HCT116 (cell line): Measurements from ENCODE around the gene PHLDA1. TPM values are rescaled to one million over a fixed set of nuclear protein-coding genes. Genes with fewer than 3 reads are reported as not detected.
A peak's percentile ranks its signal among the peaks of the same experiment; 100 is the strongest.

Experiments used
- ATAC-seq: fragments of 200-7000 bp; cut with Tn5 transposase; 2 replicates; pipeline ENCODE4 v1.9.1; 2020; ENCODE audit warnings: mild to moderate bottlenecking, moderate library complexity
- BruUV-seq: library from RNA; stranded (reverse); fragments of 400-500 nt; replicated peaks from 2 replicates; lab custom pipeline; 2021; lab: Mats Ljungman, UMichigan
- CTCF ChIA-PET: fragments of 300-600 bp; sonication (Branson Sonifier 250); formaldehyde crosslinking; loops from one replicate; lab custom pipeline; 2021; ENCODE audit warnings: antibody characterized with exemption; lab: Charles Lee
- POLR2A ChIA-PET: fragments of 300-600, 350-600 bp; sonication (Branson Sonifier 250); formaldehyde crosslinking; loops from one replicate; lab custom pipeline; 2021; ENCODE audit warnings: antibody characterized with exemption; lab: Charles Lee
- RAD21 ChIA-PET, 2 experiments: fragments of 300-600 bp; sonication (Branson Sonifier 250); formaldehyde crosslinking; loops; one replicate each; lab custom pipeline; 2023; ENCODE audit warnings: low total read pairs in 2 of 2; ENCODE audit not compliant: uncharacterized antibody in 2 of 2, unreplicated experiment in 2 of 2, low non-redundant PET in 1 of 2; lab: Charles Lee
- DNase-seq: peaks from one replicate; pipeline ENCODE4 v3.0.0-alpha.2; 2010; ENCODE audit warnings: low read depth, low spot score
- H2AFZ ChIP-seq: fragments of 200-600 bp; shearing (Covaris generic), sonication (generic); 2 replicates; pipeline ENCODE4 v1.6.1; 2017; ENCODE audit warnings: low read depth, mixed run types, mixed read lengths, antibody characterized with exemption, low read length; ENCODE audit not compliant: poor library complexity, severe bottlenecking
- H3K27ac ChIP-seq: 2 replicates; pipeline ENCODE4 v1.5.1; 2012; ENCODE audit warnings: low read depth, low read length
- H3K27me3 ChIP-seq: fragments of 200-600 bp; sonication (generic); 2 replicates; pipeline ENCODE4 v1.6.1; 2016; ENCODE audit warnings: mixed run types, low read length, mixed read lengths; ENCODE audit not compliant: insufficient read depth
- H3K36me3 ChIP-seq, 2 experiments: fragments of 200-500 bp in 1 of 2; fragments of 200-600 bp in 1 of 2; sonication (Bioruptor generic) in 1 of 2; sonication (generic) in 1 of 2; 2 replicates each; pipeline versions ENCODE4 v1.5.1 to v1.6.1; 2014 to 2016; ENCODE audit warnings: low read length in 2 of 2, inconsistent platforms in 1 of 2, mixed read lengths in 1 of 2, mixed run types in 1 of 2; ENCODE audit not compliant: insufficient read depth in 2 of 2, control insufficient read depth in 1 of 2
- H3K4me1 ChIP-seq, 2 experiments: fragments of 200-600 bp in 1 of 2; sonication (generic) in 1 of 2; 2 replicates each; pipeline versions ENCODE4 v1.5.1 to v1.6.1; 2012 to 2017; ENCODE audit warnings: low read length in 2 of 2, inconsistent platforms in 1 of 2, mild to moderate bottlenecking in 1 of 2, mixed read lengths in 1 of 2, mixed run types in 1 of 2, moderate library complexity in 1 of 2; ENCODE audit not compliant: insufficient read depth in 2 of 2, control insufficient read depth in 1 of 2
- H3K4me2 ChIP-seq: fragments of 200-600 bp; sonication (generic); 2 replicates; pipeline ENCODE4 v1.6.1; 2017; ENCODE audit warnings: mixed run types, low read length, mixed read lengths
- H3K4me3 ChIP-seq, 2 experiments: fragments of 200-600 bp in 1 of 2; sonication (generic) in 1 of 2; replicated peaks in 1 of 2; 2 replicates each; pipeline ENCODE4 v1.5.1; 2011 to 2016; ENCODE audit warnings: low read length in 2 of 2, control low read depth in 1 of 2, low read depth in 1 of 2, mild to moderate bottlenecking in 1 of 2, mixed read lengths in 1 of 2, mixed run types in 1 of 2
- H3K79me2 ChIP-seq: fragments of 200-600 bp; sonication (generic); 2 replicates; pipeline ENCODE4 v1.6.1; 2017; ENCODE audit warnings: mild to moderate bottlenecking, mixed run types, low read length, moderate library complexity, mixed read lengths; ENCODE audit not compliant: insufficient read depth
- H3K9ac ChIP-seq: fragments of 200-600 bp; sonication (generic); 2 replicates; pipeline ENCODE4 v1.6.1; 2016; ENCODE audit warnings: low read length, mixed read lengths
- H3K9me2 ChIP-seq: fragments of 200-600 bp; sonication (generic), shearing (Covaris generic); 2 replicates; pipeline ENCODE4 v1.6.1; 2017; ENCODE audit warnings: mixed run types, mild to moderate bottlenecking, moderate library complexity; ENCODE audit not compliant: insufficient read depth
- H3K9me3 ChIP-seq, 2 experiments: fragments of 200-500 bp in 1 of 2; fragments of 200-600 bp in 1 of 2; sonication (Bioruptor generic) in 1 of 2; sonication (generic) in 1 of 2; 2 replicates each; pipeline ENCODE4 v1.6.1; 2014 to 2017; ENCODE audit warnings: low read length in 2 of 2, mixed read lengths in 2 of 2, inconsistent platforms in 1 of 2, low read depth in 1 of 2, mild to moderate bottlenecking in 1 of 2, mixed run types in 1 of 2, moderate library complexity in 1 of 2; ENCODE audit not compliant: control insufficient read depth in 1 of 2, insufficient read depth in 1 of 2
- H4K20me1 ChIP-seq: fragments of 200-600 bp; sonication (generic), shearing (Covaris generic); 2 replicates; pipeline ENCODE4 v1.6.1; 2017; ENCODE audit warnings: mixed run types, mild to moderate bottlenecking, moderate library complexity; ENCODE audit not compliant: insufficient read depth
- CBX3 ChIP-seq: IDR thresholded peaks from 2 replicates; pipeline ENCODE4 v1.6.1; 2012; ENCODE audit warnings: low read depth
- CEBPB ChIP-seq: IDR thresholded peaks from 2 replicates; pipeline ENCODE4 v1.6.1; 2012; ENCODE audit warnings: low read depth
- ELF1 ChIP-seq: IDR thresholded peaks from 2 replicates; pipeline ENCODE4 v1.6.1; 2012; ENCODE audit warnings: low read depth, borderline replicate concordance
- EZH2 ChIP-seq: fragments of 200-600 bp; sonication (generic); IDR thresholded peaks from 2 replicates; pipeline ENCODE4 v1.6.1; 2017; ENCODE audit warnings: antibody characterized with exemption, mixed run types
- FOSL1 ChIP-seq: IDR thresholded peaks from 2 replicates; pipeline ENCODE4 v1.6.1; 2012; ENCODE audit warnings: low read depth
- SIN3A ChIP-seq: IDR thresholded peaks from 2 replicates; pipeline ENCODE4 v1.6.1; 2012; ENCODE audit warnings: low read depth
- SP1 ChIP-seq: IDR thresholded peaks from 2 replicates; pipeline ENCODE4 v1.6.1; 2012; ENCODE audit warnings: low read depth
- TCF7L2 ChIP-seq: IDR thresholded peaks from 2 replicates; pipeline ENCODE4 v1.7.0; 2011; ENCODE audit warnings: borderline replicate concordance, inconsistent platforms; ENCODE audit not compliant: insufficient read depth, insufficient read length; ENCODE audit errors: extremely low read depth
- YY1 ChIP-seq: IDR thresholded peaks from 2 replicates; pipeline ENCODE4 v1.6.1; 2011; ENCODE audit warnings: low read length, low read depth, moderate library complexity, mild to moderate bottlenecking; ENCODE audit not compliant: insufficient replicate concordance; ENCODE audit errors: extremely low read depth
- ZFX ChIP-seq: fragments of 450-650 bp; IDR thresholded peaks from 2 replicates; pipeline ENCODE4 v1.6.1; 2017
- intact Hi-C: fragments of 100-400 bp; cut with micrococcal nuclease; formaldehyde crosslinking; loops from 2 replicates; pipeline ENCODE4 v1.10.0; 2022
- total RNA-seq: library from RNA; stranded (reverse); gene quantifications from one replicate; pipeline ENCODE4 v1.2.1, GENCODE V29; 2021; ENCODE audit not compliant: unreplicated experiment
- TF ChIP-seq, protein P1 (sequence below): IDR thresholded peaks from 2 replicates; pipeline ENCODE4 v1.6.1; 2012
- TF ChIP-seq, protein P2 (sequence below): IDR thresholded peaks from 2 replicates; pipeline ENCODE4 v1.6.1; 2011; ENCODE audit warnings: mild to moderate bottlenecking, low read length, moderate library complexity; ENCODE audit not compliant: insufficient replicate concordance; ENCODE audit errors: extremely low read depth
- TF ChIP-seq, protein P3 (sequence below): IDR thresholded peaks from 2 replicates; pipeline ENCODE4 v1.6.1; 2012; ENCODE audit warnings: low read depth

Gene PHLDA1
- total RNA-seq, 1 experiment from 2014 or later: 231 TPM

DNA sequence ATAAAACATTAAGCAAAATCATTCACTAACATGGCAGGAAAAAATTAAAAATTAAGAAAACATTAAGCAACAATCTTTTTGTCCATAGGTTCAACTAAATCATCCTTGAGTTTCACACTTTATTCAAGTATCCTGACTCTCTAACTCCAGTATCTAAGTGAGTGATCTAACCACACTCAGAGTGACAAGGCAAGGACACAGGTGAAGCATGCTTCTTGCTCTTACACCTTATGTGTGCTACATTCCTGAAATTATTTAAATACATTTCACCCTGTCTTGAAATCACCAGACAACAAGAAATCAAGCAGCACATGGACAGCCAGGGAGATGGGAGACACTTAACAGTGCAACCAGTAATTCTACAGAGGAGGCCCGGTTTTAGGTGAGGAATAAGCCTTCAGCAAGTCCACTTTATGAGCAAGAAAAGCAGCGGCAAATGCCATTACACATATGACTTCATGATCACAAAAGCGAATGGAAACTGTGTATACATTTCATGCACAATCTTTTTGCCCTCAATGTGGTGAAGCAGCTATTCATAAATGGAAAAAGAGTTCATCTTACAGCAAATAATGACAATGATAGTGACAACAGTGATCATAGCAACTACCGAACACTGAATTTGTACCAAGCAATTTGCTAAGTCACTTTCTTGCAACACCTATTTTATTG, 37.4 kb downstream of the PHLDA1 start:
- ATAC-seq (peak; percentile 53), DNase-seq (no peak)
- peak overlapping the region; percentile 32 for H3K9ac ChIP-seq
- CTCF ChIA-PET: no interaction called here
- RAD21 ChIA-PET: no interaction called here
- H3K36me3 ChIP-seq: no peaks in the 10 kb centered on the region
- peaks cover 37 to 51% of the 10 kb centered on the region in 2 experiments for H3K4me1 ChIP-seq
- intact Hi-C loops: no loop called here
- no TSS peak for BruUV-seq
- POLR2A ChIA-PET: no interaction called here
- H3K9me2 ChIP-seq: no peaks in the 10 kb centered on the region
- H3K79me2 ChIP-seq: no peaks in the 10 kb centered on the region
- no peaks in the 10 kb centered on the region for H4K20me1 ChIP-seq
- no peak overlapping the region for H2AFZ ChIP-seq
- peak overlapping the region; percentile 11; the same call in 1 of the 2 replicates for H3K27ac ChIP-seq
- TF ChIP-seq ZFX (no peak), SP1 (peak; percentile 21; the same call in 1 of the 2 replicates)
- TF ChIP-seq, protein P1, sequence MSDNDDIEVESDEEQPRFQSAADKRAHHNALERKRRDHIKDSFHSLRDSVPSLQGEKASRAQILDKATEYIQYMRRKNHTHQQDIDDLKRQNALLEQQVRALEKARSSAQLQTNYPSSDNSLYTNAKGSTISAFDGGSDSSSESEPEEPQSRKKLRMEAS: 0 out of 2 replicates have a peak, but pooled peaks have one; percentile 34
- peak overlapping the region; percentile 4; the same call in 1 of the 2 replicates for H3K4me2 ChIP-seq
- no peaks in the 10 kb centered on the region for H3K9me3 ChIP-seq
- no peak overlapping the region for H3K4me3 ChIP-seq
- H3K27me3 ChIP-seq: no peaks in the 10 kb centered on the region

DNA sequence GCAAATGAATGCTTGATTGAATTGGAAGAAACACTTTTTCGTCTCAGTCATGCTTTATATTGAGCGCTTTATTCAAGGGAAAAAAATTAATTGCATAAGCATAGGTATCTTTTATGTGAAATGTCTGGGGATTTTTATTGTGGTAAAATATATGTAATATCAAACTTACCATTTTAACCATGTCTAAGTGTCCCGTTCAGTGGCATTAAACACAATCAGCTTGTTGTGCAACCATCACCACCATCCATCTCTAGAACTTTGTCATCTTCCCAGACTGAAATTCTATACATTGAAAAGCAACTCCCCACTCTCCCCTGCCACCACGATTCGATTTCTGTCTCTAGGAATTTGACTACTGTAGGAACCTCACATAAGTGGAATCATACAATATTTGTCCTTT, 39.8 kb downstream of the PHLDA1 start:
- ChIA-PET RAD21 (no interaction called here), POLR2A (no interaction called here), CTCF (no interaction called here)
- no peak overlapping the region for H3K4me3 ChIP-seq
- no peak overlapping the region for H3K9ac ChIP-seq
- intact Hi-C loops: no loop called here
- no peaks in the 10 kb centered on the region for H3K79me2 ChIP-seq
- H3K4me1 ChIP-seq: peaks cover 22 to 30% of the 10 kb centered on the region in 2 experiments
- H3K4me2 ChIP-seq: no peak overlapping the region
- no peaks in the 10 kb centered on the region for H3K9me3 ChIP-seq
- no TSS peak for BruUV-seq
- H3K9me2 ChIP-seq: no peaks in the 10 kb centered on the region
- no peaks in the 10 kb centered on the region for H3K36me3 ChIP-seq
- no peak for DNase-seq
- no peak for ATAC-seq
- TF ChIP-seq CEBPB (no peak), ZFX (no peak), FOSL1 (no peak), SIN3A (no peak), TCF7L2 (no peak), YY1 (no peak), CBX3 (no peak), ELF1 (no peak), EZH2 (no peak)
- TF ChIP-seq, protein P2, sequence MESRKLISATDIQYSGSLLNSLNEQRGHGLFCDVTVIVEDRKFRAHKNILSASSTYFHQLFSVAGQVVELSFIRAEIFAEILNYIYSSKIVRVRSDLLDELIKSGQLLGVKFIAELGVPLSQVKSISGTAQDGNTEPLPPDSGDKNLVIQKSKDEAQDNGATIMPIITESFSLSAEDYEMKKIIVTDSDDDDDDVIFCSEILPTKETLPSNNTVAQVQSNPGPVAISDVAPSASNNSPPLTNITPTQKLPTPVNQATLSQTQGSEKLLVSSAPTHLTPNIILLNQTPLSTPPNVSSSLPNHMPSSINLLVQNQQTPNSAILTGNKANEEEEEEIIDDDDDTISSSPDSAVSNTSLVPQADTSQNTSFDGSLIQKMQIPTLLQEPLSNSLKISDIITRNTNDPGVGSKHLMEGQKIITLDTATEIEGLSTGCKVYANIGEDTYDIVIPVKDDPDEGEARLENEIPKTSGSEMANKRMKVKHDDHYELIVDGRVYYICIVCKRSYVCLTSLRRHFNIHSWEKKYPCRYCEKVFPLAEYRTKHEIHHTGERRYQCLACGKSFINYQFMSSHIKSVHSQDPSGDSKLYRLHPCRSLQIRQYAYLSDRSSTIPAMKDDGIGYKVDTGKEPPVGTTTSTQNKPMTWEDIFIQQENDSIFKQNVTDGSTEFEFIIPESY: no peak
- TF ChIP-seq, protein P3, sequence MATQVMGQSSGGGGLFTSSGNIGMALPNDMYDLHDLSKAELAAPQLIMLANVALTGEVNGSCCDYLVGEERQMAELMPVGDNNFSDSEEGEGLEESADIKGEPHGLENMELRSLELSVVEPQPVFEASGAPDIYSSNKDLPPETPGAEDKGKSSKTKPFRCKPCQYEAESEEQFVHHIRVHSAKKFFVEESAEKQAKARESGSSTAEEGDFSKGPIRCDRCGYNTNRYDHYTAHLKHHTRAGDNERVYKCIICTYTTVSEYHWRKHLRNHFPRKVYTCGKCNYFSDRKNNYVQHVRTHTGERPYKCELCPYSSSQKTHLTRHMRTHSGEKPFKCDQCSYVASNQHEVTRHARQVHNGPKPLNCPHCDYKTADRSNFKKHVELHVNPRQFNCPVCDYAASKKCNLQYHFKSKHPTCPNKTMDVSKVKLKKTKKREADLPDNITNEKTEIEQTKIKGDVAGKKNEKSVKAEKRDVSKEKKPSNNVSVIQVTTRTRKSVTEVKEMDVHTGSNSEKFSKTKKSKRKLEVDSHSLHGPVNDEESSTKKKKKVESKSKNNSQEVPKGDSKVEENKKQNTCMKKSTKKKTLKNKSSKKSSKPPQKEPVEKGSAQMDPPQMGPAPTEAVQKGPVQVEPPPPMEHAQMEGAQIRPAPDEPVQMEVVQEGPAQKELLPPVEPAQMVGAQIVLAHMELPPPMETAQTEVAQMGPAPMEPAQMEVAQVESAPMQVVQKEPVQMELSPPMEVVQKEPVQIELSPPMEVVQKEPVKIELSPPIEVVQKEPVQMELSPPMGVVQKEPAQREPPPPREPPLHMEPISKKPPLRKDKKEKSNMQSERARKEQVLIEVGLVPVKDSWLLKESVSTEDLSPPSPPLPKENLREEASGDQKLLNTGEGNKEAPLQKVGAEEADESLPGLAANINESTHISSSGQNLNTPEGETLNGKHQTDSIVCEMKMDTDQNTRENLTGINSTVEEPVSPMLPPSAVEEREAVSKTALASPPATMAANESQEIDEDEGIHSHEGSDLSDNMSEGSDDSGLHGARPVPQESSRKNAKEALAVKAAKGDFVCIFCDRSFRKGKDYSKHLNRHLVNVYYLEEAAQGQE: no peak
- TF ChIP-seq, protein P1: no peak
- H3K27me3 ChIP-seq: no peaks in the 10 kb centered on the region
- H3K27ac ChIP-seq: no peak overlapping the region
- no peak overlapping the region for H2AFZ ChIP-seq
- H4K20me1 ChIP-seq: no peaks in the 10 kb centered on the region
